ENCODE results near the gene FRMPD4. TPM values are rescaled to one million over a fixed set of nuclear protein-coding genes. Genes with fewer than 3 reads are reported as not detected.

Gene FRMPD4
- total and polyA plus RNA-seq, 2 of the 13 experiments (the other 11 are each of a cell fraction or from before 2014, with no cell fraction given): not detected

DNA sequence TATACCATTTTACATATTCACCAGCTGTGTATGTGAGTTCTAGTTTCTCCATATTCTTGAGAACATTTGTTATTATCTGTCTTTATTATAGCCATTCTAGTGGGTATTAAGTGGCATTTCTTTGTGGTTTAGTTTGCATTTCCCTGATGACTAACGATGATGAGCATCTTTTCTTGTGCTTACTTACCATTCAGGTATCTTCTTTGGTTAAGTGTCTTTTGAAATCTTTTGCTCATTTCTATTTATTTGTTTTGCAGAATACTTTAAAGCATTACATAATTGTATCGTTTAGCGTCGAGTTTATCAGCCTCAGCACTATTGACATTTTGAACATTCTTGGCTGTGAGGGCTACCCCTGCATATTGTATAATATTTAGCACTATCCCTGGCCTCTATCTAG, 85.4 kb downstream of the FRMPD4 start (continued):
- TF ChIP-seq GABPB1 (CRISPR knock-in tag; IDR thresholded peaks at IDR 0.05) (no peak), USF2 (IDR thresholded peaks at IDR 0.05; ENCODE audit: low read depth, low read length) (no peak), USF2 (CRISPR knock-in tag; IDR thresholded peaks at IDR 0.05; ENCODE audit: borderline replicate concordance) (no peak)
- TF ChIP-seq, protein P1, sequence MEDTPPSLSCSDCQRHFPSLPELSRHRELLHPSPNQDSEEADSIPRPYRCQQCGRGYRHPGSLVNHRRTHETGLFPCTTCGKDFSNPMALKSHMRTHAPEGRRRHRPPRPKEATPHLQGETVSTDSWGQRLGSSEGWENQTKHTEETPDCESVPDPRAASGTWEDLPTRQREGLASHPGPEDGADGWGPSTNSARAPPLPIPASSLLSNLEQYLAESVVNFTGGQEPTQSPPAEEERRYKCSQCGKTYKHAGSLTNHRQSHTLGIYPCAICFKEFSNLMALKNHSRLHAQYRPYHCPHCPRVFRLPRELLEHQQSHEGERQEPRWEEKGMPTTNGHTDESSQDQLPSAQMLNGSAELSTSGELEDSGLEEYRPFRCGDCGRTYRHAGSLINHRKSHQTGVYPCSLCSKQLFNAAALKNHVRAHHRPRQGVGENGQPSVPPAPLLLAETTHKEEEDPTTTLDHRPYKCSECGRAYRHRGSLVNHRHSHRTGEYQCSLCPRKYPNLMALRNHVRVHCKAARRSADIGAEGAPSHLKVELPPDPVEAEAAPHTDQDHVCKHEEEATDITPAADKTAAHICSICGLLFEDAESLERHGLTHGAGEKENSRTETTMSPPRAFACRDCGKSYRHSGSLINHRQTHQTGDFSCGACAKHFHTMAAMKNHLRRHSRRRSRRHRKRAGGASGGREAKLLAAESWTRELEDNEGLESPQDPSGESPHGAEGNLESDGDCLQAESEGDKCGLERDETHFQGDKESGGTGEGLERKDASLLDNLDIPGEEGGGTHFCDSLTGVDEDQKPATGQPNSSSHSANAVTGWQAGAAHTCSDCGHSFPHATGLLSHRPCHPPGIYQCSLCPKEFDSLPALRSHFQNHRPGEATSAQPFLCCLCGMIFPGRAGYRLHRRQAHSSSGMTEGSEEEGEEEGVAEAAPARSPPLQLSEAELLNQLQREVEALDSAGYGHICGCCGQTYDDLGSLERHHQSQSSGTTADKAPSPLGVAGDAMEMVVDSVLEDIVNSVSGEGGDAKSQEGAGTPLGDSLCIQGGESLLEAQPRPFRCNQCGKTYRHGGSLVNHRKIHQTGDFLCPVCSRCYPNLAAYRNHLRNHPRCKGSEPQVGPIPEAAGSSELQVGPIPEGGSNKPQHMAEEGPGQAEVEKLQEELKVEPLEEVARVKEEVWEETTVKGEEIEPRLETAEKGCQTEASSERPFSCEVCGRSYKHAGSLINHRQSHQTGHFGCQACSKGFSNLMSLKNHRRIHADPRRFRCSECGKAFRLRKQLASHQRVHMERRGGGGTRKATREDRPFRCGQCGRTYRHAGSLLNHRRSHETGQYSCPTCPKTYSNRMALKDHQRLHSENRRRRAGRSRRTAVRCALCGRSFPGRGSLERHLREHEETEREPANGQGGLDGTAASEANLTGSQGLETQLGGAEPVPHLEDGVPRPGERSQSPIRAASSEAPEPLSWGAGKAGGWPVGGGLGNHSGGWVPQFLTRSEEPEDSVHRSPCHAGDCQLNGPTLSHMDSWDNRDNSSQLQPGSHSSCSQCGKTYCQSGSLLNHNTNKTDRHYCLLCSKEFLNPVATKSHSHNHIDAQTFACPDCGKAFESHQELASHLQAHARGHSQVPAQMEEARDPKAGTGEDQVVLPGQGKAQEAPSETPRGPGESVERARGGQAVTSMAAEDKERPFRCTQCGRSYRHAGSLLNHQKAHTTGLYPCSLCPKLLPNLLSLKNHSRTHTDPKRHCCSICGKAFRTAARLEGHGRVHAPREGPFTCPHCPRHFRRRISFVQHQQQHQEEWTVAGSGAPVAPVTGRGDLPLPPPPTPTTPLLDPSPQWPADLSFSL (CRISPR knock-in tag; IDR thresholded peaks at IDR 0.05): no peak

GRCh38 chrX:12225107-12225506, 86.8 kb downstream of the FRMPD4 start:
- H3K4me2 ChIP-seq (ENCODE audit: low read depth, low read length): no peak overlapping the region
- no peaks in the 10 kb centered on the region for H3K4me1 ChIP-seq (ENCODE audit: insufficient read depth, low read length)
- CTCF ChIA-PET (ENCODE audit: low intra/inter-chr PET ratio, low total read pairs): no interaction called here
- no peaks in the 10 kb centered on the region for H3K27me3 ChIP-seq (ENCODE audit: control insufficient read depth in 1 of 2, insufficient read depth in 2 of 2, low read length in 2 of 2)
- no peak overlapping the region for H3K4me3 ChIP-seq (replicated peaks in 1 of 3; ENCODE audit: insufficient read depth in 1 of 3, low read depth in 2 of 3, low read length in 3 of 3)
- FAIRE-seq (no peak), DNase-seq (ENCODE audit: low spot score) (no peak), ATAC-seq (no peak)
- no peak overlapping the region for H2AFZ ChIP-seq (ENCODE audit: low read length)
- H3K79me2 ChIP-seq (ENCODE audit: insufficient read depth, low read length): no peaks in the 10 kb centered on the region
- WGBS (ENCODE audit: low lambda C conversion rate): 7% methylated on average over 1 of the region's 1 CpG
- no peak overlapping the region for H3K9ac ChIP-seq (ENCODE audit: insufficient read depth, low read depth, low read length)
- POLR2A ChIA-PET: no interaction called here
- intact Hi-C loops (cut with micrococcal nuclease; ENCODE audit: unreplicated experiment) (no loop called here), in situ Hi-C loops (cut with HindIII; ENCODE audit: extremely low pct_ligation_motif_present, low pct_unique_long_range_greater_than_20kb) (no loop called here)
- no peaks in the 10 kb centered on the region for H4K20me1 ChIP-seq (ENCODE audit: insufficient read depth, low read length)
- H3K36me3 ChIP-seq (replicated peaks in 1 of 2; ENCODE audit: control insufficient read depth in 1 of 2, insufficient read depth in 2 of 2, low read length in 2 of 2): no peaks in the 10 kb centered on the region
- BruUV-seq (replicated peaks): no TSS peak
- no peaks in the 10 kb centered on the region for H3K9me3 ChIP-seq (ENCODE audit: low read length)
- no peak overlapping the region for H3K27ac ChIP-seq (ENCODE audit: extremely low read length, insufficient read depth, low read length)
- TF ChIP-seq RORA (CRISPR knock-in tag; IDR thresholded peaks at IDR 0.05): no peak
- TF ChIP-seq, protein P2, sequence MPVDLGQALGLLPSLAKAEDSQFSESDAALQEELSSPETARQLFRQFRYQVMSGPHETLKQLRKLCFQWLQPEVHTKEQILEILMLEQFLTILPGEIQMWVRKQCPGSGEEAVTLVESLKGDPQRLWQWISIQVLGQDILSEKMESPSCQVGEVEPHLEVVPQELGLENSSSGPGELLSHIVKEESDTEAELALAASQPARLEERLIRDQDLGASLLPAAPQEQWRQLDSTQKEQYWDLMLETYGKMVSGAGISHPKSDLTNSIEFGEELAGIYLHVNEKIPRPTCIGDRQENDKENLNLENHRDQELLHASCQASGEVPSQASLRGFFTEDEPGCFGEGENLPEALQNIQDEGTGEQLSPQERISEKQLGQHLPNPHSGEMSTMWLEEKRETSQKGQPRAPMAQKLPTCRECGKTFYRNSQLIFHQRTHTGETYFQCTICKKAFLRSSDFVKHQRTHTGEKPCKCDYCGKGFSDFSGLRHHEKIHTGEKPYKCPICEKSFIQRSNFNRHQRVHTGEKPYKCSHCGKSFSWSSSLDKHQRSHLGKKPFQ (CRISPR knock-in tag; IDR thresholded peaks at IDR 0.05; ENCODE audit: insufficient replicate concordance): no peak
- no peak for TF ChIP-seq GPBP1L1 (CRISPR knock-in tag; IDR thresholded peaks at IDR 0.05)
- TF ChIP-seq HOXA5 (CRISPR knock-in tag; IDR thresholded peaks at IDR 0.05): no peak
- no peak for TF ChIP-seq NCOR1 (IDR thresholded peaks at IDR 0.05; ENCODE audit: borderline replicate concordance, low read length)
- TF ChIP-seq RARG (CRISPR knock-in tag; IDR thresholded peaks at IDR 0.05; ENCODE audit: low read depth): no peak

Measured in HepG2 (cell line).